Skeletal muscle tissue (tissue), 4 donors: ENCODE results near the gene EVA1C. TPM values are rescaled to one million over a fixed set of nuclear protein-coding genes. Genes with fewer than 3 reads are reported as not detected.

Experiments
- H3K27ac ChIP-seq: one replicate; pipeline ENCODE4 v1.7.0; 2013; ENCODE audit warnings: mild to moderate bottlenecking, low read depth, low read length, inconsistent platforms
- H3K27me3 ChIP-seq, 3 donors: one replicate each; pipeline ENCODE4 v1.7.0; 2013; ENCODE audit warnings: low read length in 3 of 3; ENCODE audit not compliant: control insufficient read depth in 3 of 3, insufficient read depth in 3 of 3
- H3K36me3 ChIP-seq, 3 donors: one replicate each; pipeline ENCODE4 v1.7.0; 2013; ENCODE audit warnings: low read length in 3 of 3; ENCODE audit not compliant: control insufficient read depth in 3 of 3, insufficient read depth in 3 of 3
- H3K4me1 ChIP-seq, 3 donors: one replicate each; pipeline ENCODE4 v1.7.0; 2013; ENCODE audit warnings: low read length in 3 of 3, mild to moderate bottlenecking in 3 of 3; ENCODE audit not compliant: control insufficient read depth in 3 of 3, insufficient read depth in 3 of 3
- H3K4me3 ChIP-seq, 3 donors: one replicate each; pipeline ENCODE4 v1.7.0; 2013; ENCODE audit warnings: low read length in 3 of 3
- H3K9ac ChIP-seq, 3 donors: one replicate each; pipeline ENCODE4 v1.7.0; 2013; ENCODE audit warnings: low read length in 3 of 3, mild to moderate bottlenecking in 3 of 3, moderate library complexity in 2 of 3, low read depth in 1 of 3
- H3K9me3 ChIP-seq, 3 donors: one replicate each; pipeline ENCODE4 v1.7.0; 2013; ENCODE audit warnings: low read length in 3 of 3; ENCODE audit not compliant: control insufficient read depth in 3 of 3
- total RNA-seq: library from RNA; depleted of rRNA; stranded (reverse); fragments of >200 nt; gene quantifications from one replicate; pipeline ENCODE4 v1.2.3, GENCODE V29; 2014
- donor health status: Osteomylitis.

The EVA1C gene
- total RNA-seq, 1 donor from 2014 or later: 0.52 TPM

DNA sequence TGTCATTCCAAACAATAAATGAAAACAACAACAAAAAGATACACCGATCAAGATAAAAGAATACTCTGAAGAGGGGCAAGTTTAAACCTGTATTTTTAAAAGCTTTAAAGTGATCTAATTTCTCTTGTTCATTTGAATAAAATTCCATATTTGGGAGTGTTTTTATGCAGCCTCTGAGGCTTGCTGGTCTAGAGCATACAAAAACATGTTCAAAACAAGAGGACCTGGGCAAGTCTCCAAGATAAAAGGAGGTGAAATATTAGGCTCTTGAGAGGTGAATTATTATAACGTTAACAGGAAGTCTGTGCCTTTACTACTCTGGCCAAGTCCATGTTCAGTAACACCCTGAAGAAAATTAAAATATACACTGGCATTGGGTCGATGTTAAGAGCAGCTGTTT is 39.8 kb upstream of the EVA1C start:
- H3K9me3 ChIP-seq: no peaks in the 10 kb centered on the region
- H3K4me3 ChIP-seq: no peak overlapping the region
- no peaks in the 10 kb centered on the region for H3K27me3 ChIP-seq
- H3K9ac ChIP-seq: no peak overlapping the region
- H3K36me3 ChIP-seq: peaks cover 20 to 43% (median 23%) of the 10 kb centered on the region in 3 donors
- H3K4me1 ChIP-seq: peaks cover 0 to 6% (median 0%) of the 10 kb centered on the region in 3 donors
- peak overlapping the region; percentile 23 for H3K27ac ChIP-seq

- peaks cover 0 to 14% (median 10%) of the 10 kb centered on the region in 3 donors for H3K4me1 ChIP-seq
- H3K9ac ChIP-seq: no peak overlapping the region
- H3K4me3 ChIP-seq: no peak overlapping the region
- H3K9me3 ChIP-seq: no peaks in the 10 kb centered on the region
- H3K36me3 ChIP-seq: peaks cover 3 to 27% (median 23%) of the 10 kb centered on the region in 3 donors
- H3K27me3 ChIP-seq: no peaks in the 10 kb centered on the region
- H3K27ac ChIP-seq: no peak overlapping the region
Measured at GRCh38 chr21:32377506-32377905, 35.0 kb upstream of the EVA1C start.

DNA sequence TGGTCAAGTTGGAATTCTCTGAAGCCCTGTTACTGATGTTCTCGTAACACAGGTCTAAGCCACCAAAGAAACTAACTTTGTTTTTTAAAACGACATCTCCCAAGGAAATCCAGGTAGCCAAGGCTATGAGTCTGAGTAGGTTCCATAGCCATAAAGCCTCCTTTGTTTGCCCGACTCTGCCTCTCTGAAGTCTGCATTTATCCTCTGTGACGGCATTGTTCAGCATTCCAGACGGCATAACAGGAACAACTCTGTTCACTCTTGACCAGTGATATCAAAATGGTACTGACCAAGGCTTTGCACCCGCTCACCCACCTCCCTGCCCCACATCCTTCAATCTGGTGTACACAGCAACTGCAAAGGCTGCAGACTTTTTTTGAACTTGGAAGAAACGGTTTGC is 34.5 kb upstream of the EVA1C start:
- H3K27me3 ChIP-seq: no peaks in the 10 kb centered on the region
- no peak overlapping the region for H3K4me3 ChIP-seq
- H3K9ac ChIP-seq: no peak overlapping the region
- H3K36me3 ChIP-seq: peaks cover 8 to 32% (median 28%) of the 10 kb centered on the region in 3 donors
- H3K4me1 ChIP-seq: peaks cover 0 to 14% (median 10%) of the 10 kb centered on the region in 3 donors
- no peaks in the 10 kb centered on the region for H3K9me3 ChIP-seq
- H3K27ac ChIP-seq: peak overlapping the region; percentile 72

- Histone ChIP-seq H3K36me3 (peaks cover 17 to 42% (median 37%) of the 10 kb centered on the region in 3 donors), H3K27me3 (no peaks in the 10 kb centered on the region), H3K9me3 (no peaks in the 10 kb centered on the region), H3K9ac (no peak overlapping the region), H3K27ac (peak overlapping the region; percentile 72), H3K4me1 (peaks cover 0 to 14% (median 10%) of the 10 kb centered on the region in 3 donors), H3K4me3 (no peak overlapping the region)
Measured at GRCh38 chr21:32378956-32379355, 33.5 kb upstream of the EVA1C start.

GRCh38 chr21:32380940-32381339 is 31.6 kb upstream of the EVA1C start:
- Histone ChIP-seq H3K4me1 (peaks cover 0 to 15% (median 10%) of the 10 kb centered on the region in 3 donors), H3K27ac (no peak overlapping the region), H3K9ac (no peak overlapping the region), H3K4me3 (no peak overlapping the region), H3K27me3 (no peaks in the 10 kb centered on the region), H3K9me3 (no peaks in the 10 kb centered on the region), H3K36me3 (peaks cover 18 to 44% (median 39%) of the 10 kb centered on the region in 3 donors)

- Histone ChIP-seq H3K27ac (no peak overlapping the region), H3K9me3 (no peaks in the 10 kb centered on the region), H3K4me3 (no peak overlapping the region), H3K27me3 (no peaks in the 10 kb centered on the region), H3K4me1 (peaks cover 0 to 21% (median 15%) of the 10 kb centered on the region in 3 donors), H3K9ac (no peak overlapping the region), H3K36me3 (peaks cover 18 to 44% (median 38%) of the 10 kb centered on the region in 3 donors)
Measured at GRCh38 chr21:32381571-32381970, 30.9 kb upstream of the EVA1C start.

GRCh38 chr21:32382108-32382644 is 30.3 kb upstream of the EVA1C start:
- Histone ChIP-seq H3K27me3 (no peaks in the 10 kb centered on the region), H3K27ac (no peak overlapping the region), H3K9ac (no peak overlapping the region), H3K4me1 (peaks cover 0 to 25% (median 18%) of the 10 kb centered on the region in 3 donors), H3K36me3 (peaks cover 18 to 44% (median 35%) of the 10 kb centered on the region in 3 donors), H3K4me3 (no peak overlapping the region), H3K9me3 (no peaks in the 10 kb centered on the region)

- Histone ChIP-seq H3K27ac (no peak overlapping the region), H3K9me3 (no peaks in the 10 kb centered on the region), H3K4me1 (peaks cover 0 to 17% (median 15%) of the 10 kb centered on the region in 3 donors), H3K27me3 (no peaks in the 10 kb centered on the region), H3K9ac (no peak overlapping the region), H3K4me3 (no peak overlapping the region), H3K36me3 (peaks cover 21 to 37% (median 22%) of the 10 kb centered on the region in 3 donors)
Measured at GRCh38 chr21:32383812-32384211, 28.7 kb upstream of the EVA1C start.

- Histone ChIP-seq H3K9me3 (no peaks in the 10 kb centered on the region), H3K27me3 (no peaks in the 10 kb centered on the region), H3K4me3 (peak overlapping the region in 1 of 3 donors; percentile 8), H3K9ac (no peak overlapping the region), H3K4me1 (peaks cover 0 to 17% (median 14%) of the 10 kb centered on the region in 3 donors), H3K36me3 (peaks cover 18 to 26% (median 21%) of the 10 kb centered on the region in 3 donors), H3K27ac (no peak overlapping the region)
Measured at GRCh38 chr21:32386195-32386870, 26.2 kb upstream of the EVA1C start.

DNA sequence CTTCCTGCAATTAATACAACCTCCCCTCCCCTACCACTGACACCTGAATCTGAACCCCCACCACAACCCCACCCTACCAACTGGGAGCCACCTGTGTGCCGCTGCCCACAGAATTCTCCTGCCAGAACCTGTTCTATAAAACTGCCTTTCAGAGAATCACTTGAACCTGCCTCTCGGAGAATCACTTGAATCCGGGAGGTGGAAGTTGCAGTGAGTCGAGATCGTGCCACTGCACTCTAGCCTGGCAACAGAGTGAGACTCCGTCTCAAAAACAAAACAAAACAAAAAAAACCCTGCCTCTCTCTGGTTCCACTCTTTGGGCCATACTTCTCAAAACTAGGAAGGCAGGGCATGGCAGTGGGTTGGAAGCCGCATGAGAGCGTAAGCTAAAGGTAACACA is 25.4 kb upstream of the EVA1C start:
- peaks cover 7 to 25% (median 21%) of the 10 kb centered on the region in 3 donors for H3K4me1 ChIP-seq

More for the DNA sequence above, 25.4 kb upstream of the EVA1C start:
- Histone ChIP-seq H3K27me3 (no peaks in the 10 kb centered on the region), H3K9me3 (no peaks in the 10 kb centered on the region), H3K9ac (no peak overlapping the region), H3K27ac (no peak overlapping the region), H3K36me3 (peaks cover 18 to 26% (median 21%) of the 10 kb centered on the region in 3 donors), H3K4me3 (no peak overlapping the region)
